ENCODE measurements around the gene CCL3.
A peak's percentile ranks its signal among the peaks of the same experiment; 100 is the strongest.

Gene CCL3

DNA sequence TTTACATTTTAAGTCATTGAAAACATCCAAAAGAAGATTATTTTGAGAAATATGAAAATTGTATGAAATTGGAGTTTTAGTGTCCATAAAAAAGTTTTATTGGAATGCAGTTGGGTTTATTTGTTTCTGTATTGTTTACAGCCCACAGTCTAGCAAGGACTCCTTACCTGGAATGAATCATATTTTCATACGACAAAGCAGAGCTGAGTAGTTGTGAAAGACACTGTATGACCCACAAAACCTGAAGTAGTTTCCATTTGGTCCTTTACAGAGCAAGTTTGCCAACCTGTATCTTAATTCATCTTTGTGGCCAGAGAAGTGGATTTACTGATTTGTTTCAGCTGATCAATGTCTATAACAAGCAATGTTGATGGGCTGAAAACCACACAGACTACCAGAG, 15.6 kb downstream of the CCL3 start:
- in situ Hi-C loops (cut with MboI; ENCODE audit: low pct_unique_long_range_greater_than_20kb, low sequenced_read_pairs, unreplicated experiment): loop anchor here (10.0 kb wide), 1 partner anchor 60 kb away; the partner anchor contains the start of gene CCL23
- TF ChIP-seq, protein P1, sequence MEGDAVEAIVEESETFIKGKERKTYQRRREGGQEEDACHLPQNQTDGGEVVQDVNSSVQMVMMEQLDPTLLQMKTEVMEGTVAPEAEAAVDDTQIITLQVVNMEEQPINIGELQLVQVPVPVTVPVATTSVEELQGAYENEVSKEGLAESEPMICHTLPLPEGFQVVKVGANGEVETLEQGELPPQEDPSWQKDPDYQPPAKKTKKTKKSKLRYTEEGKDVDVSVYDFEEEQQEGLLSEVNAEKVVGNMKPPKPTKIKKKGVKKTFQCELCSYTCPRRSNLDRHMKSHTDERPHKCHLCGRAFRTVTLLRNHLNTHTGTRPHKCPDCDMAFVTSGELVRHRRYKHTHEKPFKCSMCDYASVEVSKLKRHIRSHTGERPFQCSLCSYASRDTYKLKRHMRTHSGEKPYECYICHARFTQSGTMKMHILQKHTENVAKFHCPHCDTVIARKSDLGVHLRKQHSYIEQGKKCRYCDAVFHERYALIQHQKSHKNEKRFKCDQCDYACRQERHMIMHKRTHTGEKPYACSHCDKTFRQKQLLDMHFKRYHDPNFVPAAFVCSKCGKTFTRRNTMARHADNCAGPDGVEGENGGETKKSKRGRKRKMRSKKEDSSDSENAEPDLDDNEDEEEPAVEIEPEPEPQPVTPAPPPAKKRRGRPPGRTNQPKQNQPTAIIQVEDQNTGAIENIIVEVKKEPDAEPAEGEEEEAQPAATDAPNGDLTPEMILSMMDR (IDR thresholded peaks at IDR 0.05; ENCODE audit: extremely low read depth, insufficient read depth, missing control alignments): no peak
- peak; percentile 17 for DNase-seq (ENCODE audit: low spot score)

- TF ChIP-seq, protein P1 (IDR thresholded peaks at IDR 0.05; ENCODE audit: extremely low read depth, insufficient read depth, missing control alignments): peak; percentile 83
- peak; percentile 71 for DNase-seq (ENCODE audit: low spot score)
- in situ Hi-C loops (cut with MboI; ENCODE audit: low pct_unique_long_range_greater_than_20kb, low sequenced_read_pairs, unreplicated experiment): loop anchor here (10.0 kb wide), 1 partner anchor 58 kb away; the partner anchor contains the start of gene CCL23
Measured at GRCh38 chr17:36072431-36073121, 17.4 kb downstream of the CCL3 start.

DNA sequence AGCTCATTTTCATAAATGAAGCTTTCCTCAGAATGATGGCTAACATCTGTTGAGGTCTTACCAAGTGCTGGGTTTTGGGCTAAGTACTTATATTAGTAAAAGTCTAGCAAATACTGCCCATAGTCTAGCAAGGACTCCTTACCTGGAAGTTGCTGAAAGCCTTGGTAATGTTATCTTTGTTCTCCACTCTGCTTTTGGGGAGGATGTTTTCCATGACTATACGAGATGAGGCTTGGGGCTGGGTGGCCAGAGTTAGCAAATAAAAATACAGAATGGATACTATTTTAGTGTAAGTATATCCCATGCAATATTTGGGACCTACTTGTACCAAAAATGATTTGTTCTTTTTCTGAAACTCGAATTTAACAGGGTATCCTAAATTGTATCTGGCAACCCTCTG, 18.2 kb downstream of the CCL3 start:
- DNase-seq (ENCODE audit: low spot score): no peak
- TF ChIP-seq, protein P1 (IDR thresholded peaks at IDR 0.05; ENCODE audit: extremely low read depth, insufficient read depth, missing control alignments): no peak
- in situ Hi-C loops (cut with MboI; ENCODE audit: low pct_unique_long_range_greater_than_20kb, low sequenced_read_pairs, unreplicated experiment): loop anchor here (10.0 kb wide), 1 partner anchor 57 kb away; the partner anchor contains the start of gene CCL23

DNA sequence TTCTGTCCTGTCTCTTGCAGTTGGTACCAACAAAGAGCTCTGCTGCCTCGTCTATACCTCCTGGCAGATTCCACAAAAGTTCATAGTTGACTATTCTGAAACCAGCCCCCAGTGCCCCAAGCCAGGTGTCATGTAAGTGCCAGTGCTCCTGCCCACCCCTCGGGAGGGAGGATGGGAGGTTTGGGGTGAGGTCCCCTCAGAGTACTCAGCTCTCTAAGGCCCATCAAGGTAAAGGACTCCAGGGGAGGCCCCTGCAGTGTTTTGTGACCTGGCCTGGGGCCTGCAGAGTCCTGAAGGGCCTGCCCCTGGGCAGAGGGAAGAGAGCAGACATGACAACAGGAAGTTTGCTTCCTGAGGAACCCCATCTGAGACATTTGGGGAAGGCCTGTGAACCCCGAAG, 19.5 kb downstream of the CCL3 start:
- in situ Hi-C loops (cut with MboI; ENCODE audit: low pct_unique_long_range_greater_than_20kb, low sequenced_read_pairs, unreplicated experiment): loop anchor here (10.0 kb wide), 1 partner anchor 56 kb away; the partner anchor contains the start of gene CCL23
- TF ChIP-seq, protein P1 (IDR thresholded peaks at IDR 0.05; ENCODE audit: extremely low read depth, insufficient read depth, missing control alignments): no peak
- DNase-seq (ENCODE audit: low spot score): no peak

DNA sequence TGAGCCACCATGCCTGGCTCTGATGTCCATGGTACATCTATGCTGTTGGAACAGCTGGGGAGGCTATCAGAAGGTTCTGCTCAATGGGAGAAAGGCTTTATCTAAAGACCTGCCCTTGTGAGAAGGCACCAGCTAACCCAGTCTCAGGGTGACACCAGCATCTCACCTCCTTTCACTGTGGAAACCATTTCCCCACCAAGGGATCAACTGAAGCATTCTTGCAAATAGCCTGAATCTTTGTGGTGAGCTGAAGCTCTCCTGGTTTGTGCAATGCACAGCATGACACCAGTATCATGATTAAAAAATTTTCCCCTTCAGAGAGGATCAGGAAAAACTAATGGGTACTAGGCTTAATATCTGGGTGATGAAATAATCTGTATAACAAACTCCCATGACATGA, 20.8 kb downstream of the CCL3 start:
- TF ChIP-seq, protein P1 (IDR thresholded peaks at IDR 0.05; ENCODE audit: extremely low read depth, insufficient read depth, missing control alignments): no peak
- in situ Hi-C loops (cut with MboI; ENCODE audit: low pct_unique_long_range_greater_than_20kb, low sequenced_read_pairs, unreplicated experiment): no loop called here
- DNase-seq (ENCODE audit: low spot score): no peak

DNA sequence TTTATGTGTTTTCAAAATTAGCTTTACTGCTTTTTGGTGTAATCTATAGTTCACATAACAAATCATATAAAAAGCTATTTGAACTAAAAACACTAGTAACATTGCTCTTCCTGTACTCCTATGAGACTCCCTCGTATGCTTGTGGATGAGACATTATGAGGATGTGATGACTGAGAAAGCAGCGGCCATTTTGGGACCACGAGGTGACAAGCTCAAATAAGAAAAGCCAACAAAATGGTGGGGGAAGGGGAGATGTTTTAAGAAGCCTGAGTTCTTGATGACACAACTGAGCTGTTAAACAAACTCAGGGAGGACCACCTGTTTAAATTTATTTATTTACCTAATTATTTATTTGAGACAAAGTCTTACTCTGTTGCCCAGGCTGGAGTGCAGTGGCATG, 21.4 kb downstream of the CCL3 start:
- no peak for DNase-seq (ENCODE audit: low spot score)
- in situ Hi-C loops (cut with MboI; ENCODE audit: low pct_unique_long_range_greater_than_20kb, low sequenced_read_pairs, unreplicated experiment): no loop called here
- TF ChIP-seq, protein P1 (IDR thresholded peaks at IDR 0.05; ENCODE audit: extremely low read depth, insufficient read depth, missing control alignments): no peak

Data from GM13977 (cell line).